GM11168 (cell line): ENCODE data around the gene ANTXR1.

ENCODE experiments used
- in situ Hi-C: fragments of 300-500 bp; cut with MboI; formaldehyde crosslinking; loops from one replicate; pipeline ENCODE4 v1.12.0; 2022; ENCODE audit warnings: low sequenced_read_pairs; ENCODE audit not compliant: unreplicated experiment

The ANTXR1 gene

DNA sequence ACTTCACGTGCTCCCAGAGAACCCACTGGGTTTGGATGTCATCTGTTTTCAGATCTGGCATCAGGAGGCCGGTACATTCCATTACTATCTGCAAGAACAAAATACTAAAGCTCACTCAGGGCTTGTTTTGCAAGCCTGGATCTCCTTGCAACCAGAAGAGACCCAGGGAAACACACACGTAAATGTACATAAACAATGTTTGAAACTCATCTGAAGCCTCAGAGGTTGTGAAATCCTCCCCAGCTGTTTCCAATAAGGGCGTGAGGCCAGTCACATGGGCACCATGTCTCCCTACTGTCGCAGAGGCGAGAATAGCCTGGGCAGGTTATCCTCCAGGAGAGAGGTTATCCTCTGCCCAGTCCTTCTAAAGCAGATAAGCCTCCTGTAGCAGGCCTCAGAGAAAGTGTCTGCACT lies 187.1 kb downstream of the ANTXR1 start:
- in situ Hi-C loops, result no loop called here

DNA sequence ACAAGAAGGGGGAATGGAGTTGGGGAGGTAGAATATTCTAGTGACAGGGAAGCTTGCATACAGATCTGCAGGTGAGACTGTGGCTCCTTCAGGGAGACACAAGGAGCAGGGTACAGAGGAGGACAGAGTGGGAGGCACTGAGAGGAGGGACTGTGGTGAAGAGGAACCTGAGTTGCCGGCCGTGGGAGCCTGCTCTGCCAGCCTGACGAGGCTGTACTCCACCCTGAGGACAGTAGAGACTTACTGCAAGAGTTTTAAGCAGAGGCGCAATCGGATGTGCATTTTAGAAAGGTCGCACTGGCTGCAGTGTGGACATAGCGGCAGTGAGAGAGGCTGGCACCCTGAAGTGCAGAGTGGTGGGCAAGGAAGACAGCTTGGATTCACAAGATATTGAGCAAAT lies 188.3 kb downstream of the ANTXR1 start:
- in situ Hi-C loops, result no loop called here

DNA sequence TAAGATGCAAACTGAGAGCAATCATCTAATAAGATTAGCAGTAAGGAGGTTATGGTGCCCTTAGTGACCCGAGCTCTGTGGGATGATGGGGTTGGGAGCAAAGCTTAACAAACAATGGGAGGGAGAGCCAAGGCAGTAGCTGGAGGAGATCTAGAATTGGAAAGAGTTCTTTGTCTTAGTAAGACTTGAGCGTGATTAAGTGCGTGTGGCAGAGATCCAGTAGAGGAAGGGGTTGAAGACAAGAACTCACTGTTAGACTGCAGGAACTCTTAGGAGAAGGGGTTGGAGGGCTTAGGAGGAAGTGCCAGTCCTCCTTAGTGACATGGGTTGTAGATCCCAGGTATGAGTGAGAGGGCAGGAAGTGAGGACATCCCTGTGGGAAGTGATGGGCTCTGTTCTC lies 189.3 kb downstream of the ANTXR1 start:
- in situ Hi-C loops, result no loop called here

DNA sequence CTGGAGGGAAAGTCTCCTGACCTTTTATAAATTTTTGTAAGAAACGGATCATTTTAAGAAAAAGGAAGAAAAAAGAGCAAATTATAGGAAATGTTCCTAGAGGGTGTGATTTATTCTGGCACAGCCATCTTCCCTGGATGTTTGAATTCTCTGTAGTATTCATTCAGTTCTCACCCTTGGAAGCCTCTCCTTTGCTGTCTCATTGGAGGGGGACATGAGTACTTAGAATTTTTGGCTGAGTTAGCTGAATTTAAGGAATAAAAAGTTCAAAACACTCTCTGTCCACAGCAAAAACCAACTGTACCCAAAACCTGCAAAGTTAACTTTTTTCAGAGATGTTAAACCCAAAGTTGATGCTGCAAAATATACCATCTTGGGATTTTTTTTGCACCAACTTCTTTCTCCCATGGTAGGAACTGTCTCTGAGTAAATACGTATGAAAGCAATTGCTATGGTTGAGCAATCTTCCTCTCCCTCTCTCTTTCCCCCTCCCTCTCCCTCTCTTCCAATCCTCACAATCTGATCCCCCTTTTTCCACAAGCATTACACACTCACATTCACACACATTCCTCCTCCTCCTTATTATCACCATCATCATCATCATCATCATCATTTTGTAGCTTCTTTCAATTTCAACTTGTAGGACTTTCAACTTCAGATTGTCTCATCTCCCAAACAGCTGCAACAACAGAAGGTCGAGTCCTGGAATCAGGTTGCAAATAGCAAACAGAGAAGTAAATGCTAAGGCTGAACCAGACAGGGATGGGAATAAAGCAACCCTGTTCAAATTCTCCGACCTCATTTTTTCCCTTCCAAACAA lies 190.4 kb downstream of the ANTXR1 start:
- in situ Hi-C loops, result no loop called here

DNA sequence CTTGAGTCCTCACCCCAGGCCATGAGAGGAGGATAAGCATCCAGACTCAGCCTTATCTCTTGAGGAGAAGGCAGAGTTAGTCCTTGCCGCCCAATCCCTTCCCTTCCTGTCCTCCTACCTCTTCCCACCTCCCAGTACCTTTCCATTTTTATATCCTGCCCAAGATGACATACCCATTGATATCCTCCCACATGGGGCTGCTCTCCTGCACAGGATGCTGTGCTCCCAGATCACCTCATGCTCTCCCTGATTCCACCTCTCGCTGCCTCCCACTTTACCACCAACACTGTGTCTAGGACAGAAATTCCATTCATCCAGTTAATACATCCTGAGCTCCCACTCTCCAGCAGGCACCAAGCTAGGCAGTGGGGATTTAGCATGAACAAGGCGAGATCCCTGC lies 191.7 kb downstream of the ANTXR1 start:
- in situ Hi-C loops, result no loop called here

DNA sequence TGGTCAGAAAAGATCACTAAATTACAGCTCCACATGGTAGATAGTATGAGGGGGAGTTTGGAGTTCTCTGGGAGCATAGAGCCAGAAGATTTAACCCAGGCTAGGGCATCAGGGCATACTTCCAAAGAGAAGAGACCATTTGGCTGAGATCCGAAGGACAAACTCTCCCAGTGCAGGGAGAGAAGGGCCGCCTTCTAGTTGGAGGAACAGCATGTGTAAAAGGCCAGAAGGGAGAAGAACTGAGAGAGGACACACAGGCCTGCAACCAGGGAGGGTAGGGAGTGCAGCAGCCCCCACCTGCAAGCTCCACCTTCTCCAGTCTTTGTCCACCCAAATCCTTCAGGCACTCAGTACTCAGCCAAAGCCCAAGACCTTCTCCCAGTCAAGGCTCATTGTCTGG lies 192.1 kb downstream of the ANTXR1 start:
- in situ Hi-C loops, result no loop called here

DNA sequence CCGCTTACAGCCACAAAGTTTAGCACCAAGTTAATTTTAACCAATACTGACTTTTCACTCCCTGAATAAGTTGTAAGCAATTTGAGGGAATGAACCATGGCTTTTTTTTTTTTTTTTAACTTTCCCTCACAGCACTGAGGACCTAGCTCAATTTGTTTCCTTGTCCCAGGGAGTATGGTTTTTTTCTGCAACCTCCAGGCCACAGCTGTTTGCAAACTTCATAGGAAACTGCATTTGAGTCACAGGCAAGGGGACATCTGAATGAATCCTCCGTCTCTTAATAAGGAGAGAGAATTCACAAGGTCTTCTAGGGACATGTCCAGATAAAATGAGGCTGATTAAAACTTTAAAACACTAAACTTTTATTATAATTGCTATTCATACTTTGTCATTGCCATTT lies 192.5 kb downstream of the ANTXR1 start:
- in situ Hi-C loops, result no loop called here

DNA sequence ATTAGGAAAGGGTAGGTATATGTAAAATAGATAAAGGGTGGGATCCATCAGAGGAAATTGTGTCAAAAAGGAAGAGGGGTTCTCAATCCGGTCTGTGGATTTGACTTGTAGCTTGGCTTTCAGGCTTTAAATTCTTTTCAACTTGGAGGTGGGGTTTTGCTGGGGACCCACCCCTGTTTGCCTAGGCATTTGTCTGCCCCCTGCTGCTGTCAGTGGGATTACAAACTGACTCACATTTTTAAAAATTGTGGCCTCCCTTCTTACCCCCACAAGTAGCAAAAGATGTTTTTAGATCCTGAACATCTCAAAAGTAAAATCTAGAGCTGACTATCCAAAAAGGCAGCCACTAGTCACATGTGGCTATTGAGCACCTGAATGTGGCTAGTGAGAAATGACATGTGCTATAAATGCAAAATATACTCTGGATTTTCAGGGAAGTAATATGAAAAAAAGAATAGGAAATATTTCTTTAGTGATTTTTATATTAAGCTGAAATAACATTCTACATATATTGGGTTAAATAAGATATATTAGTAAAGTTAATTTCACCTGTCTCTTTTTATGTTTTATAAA lies 195.1 kb downstream of the ANTXR1 start:
- in situ Hi-C loops, result no loop called here

DNA sequence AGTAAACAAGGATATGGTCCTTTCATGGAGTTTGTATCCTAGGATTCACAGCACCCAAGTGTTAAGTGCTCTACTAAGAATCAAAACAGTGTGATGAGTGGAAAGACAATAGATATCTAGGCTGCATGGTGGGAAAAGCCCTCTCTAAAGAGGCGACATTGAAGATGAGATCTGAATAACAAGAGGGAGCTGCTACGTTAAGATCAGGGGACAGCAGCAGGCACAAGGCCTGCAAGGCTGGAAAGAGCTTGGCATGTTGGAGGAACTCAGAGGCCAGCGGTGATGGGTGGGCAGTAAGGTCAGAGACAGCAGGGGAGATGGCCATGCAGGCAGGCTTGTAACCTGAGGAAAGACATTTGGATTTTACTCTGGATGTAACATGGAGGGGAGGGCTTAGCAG lies 196.5 kb downstream of the ANTXR1 start:
- in situ Hi-C loops, result no loop called here

DNA sequence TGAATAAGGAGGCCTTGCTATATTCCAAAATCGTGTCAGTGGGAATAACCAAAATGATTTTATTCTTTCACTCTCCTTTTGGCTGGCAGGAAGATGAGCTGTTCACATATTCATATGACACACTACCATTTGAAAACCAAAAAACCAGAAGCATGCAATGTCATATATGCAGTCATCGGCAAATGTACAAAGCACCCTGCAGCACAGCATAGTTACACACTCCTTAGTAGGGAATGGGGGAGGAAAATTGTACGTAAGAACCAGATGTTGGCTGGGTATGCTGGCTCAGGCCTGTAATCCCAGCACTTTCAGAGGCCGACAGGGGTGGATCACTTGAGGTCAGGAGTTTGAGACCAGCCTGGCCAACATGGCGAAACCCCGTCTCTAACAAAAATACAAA lies 197.4 kb downstream of the ANTXR1 start:
- in situ Hi-C loops, result no loop called here

DNA sequence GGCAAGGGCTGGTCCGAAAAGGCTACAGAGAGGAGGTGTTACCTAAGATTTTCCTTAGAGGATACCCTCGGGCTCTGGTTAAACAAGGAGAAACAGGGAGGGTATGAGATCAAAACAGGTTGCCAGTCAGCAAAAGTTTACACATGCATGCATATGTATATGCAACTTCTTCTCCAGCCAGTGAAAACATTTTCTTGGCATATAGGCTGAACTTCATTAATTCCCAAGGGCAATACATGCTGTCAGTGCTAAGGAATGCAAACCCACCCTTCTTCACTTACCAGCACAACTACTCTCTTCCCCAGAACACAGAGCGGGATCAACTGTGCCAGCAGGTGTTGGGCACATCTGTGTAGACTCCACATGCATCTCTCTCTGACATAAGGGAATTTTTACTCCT lies 198.1 kb downstream of the ANTXR1 start:
- in situ Hi-C loops, result no loop called here

DNA sequence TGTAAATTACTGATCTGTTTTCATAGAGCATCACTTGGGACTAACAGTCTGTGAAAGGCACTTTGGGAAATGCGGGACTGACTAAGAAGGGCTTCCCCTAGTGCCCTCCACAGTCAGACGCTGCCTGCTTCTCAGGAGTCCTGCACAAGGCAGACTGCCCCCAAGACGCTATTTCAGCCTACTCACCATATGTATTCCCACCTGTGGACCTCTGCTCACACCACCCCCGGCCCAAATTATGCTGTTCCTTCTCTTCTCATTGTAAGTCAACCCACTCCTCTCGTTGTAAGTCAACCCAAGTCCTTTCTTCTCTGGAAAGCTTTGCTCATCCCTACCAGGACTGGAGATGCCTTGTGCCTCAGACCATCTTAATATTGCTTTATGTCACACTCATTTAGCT lies 198.7 kb downstream of the ANTXR1 start:
- in situ Hi-C loops, result no loop called here

DNA sequence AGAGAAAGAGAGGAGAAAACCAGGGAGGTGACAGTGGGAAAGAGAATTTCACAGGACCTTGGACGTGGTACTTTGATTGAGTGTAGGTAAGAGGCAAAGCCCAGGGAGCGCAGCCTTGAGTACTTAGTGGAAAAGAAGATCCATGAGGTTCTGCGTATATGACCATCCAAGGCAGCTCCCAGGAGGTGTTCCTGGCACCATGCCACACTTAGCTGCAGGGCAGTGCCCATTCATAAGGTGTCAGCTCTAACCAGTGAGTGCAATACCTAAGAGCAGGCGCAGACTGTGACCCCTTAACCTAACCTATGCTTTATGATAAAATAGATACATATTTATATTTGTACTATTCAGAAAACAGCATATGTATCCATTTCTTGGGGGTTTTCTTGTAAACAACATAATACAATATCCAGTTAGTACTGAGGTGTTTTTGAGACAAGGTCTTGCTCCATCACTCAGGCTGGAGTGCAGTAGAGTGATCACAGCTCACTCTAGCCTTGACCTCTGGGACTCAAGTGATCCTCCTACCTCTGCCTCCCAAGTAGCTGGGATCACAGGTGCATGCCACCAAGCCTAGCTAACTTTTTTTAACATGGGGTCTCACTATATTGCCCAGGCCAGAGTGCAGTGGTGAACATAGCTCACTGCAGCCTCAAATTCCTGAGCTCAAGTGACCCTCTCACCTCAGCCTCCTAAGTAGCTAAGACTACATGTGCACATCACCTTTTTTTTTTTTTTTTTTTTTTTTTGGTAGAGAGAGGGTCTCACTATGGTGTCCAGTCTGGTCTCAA lies 199.5 kb downstream of the ANTXR1 start:
- in situ Hi-C loops, result no loop called here

DNA sequence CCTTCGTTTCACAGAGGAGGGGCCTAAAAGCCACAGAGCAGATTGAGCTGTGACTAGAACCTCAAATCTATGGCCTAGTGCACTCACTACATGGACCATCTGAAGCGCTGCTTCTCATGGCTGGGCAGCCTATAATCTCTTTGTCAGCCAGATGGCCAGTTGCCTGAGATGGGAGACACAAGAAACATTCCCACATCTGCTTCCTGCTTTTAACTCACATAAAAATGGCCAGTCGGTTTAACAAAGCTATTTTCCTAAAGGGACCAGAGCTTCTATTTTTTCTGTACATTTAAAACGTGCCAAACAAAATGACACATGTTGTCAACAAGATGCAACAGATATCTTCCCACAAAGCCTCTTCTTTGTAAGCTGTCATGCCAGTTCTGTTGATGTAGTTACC lies 200.2 kb downstream of the ANTXR1 start:
- in situ Hi-C loops, result no loop called here

DNA sequence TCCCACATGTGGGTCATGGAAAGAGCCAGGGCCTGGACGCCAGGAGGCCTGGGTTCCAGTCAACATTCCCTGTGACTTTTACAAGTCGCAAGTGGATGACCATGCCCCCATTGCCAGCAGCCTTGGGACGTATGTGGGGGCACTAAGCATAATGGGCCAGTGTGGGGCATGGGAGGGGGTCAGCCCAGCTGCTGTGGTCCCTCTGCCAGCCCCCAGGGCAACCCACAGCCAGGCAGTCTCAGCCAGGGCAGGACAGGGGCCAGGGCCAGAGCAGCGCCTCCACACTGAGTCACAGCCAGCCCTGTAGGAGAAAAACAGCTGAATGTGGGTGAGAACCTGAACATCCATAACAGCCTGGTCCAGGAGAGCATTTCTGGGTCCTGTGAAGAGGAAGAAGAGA lies 200.8 kb downstream of the ANTXR1 start:
- in situ Hi-C loops, result no loop called here

DNA sequence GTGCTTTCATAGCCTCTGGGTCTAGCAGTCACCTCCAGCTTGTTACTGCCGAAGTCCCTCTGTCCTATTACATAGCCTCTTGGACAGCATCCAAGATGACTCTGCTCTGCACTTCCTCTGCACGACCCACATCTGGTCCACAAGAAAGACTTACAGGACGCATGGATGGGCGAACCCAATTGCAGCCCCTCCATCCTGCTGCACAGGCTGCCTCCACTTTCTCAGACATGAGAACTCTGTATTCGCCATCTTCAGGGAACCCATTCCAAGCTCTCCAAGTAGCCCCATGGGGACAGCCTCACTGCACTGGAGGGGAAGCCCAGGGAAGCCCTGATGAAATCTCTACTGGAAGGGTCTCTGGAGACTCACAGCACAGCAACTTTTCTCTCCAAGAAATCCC lies 201.9 kb downstream of the ANTXR1 start:
- in situ Hi-C loops, result no loop called here

DNA sequence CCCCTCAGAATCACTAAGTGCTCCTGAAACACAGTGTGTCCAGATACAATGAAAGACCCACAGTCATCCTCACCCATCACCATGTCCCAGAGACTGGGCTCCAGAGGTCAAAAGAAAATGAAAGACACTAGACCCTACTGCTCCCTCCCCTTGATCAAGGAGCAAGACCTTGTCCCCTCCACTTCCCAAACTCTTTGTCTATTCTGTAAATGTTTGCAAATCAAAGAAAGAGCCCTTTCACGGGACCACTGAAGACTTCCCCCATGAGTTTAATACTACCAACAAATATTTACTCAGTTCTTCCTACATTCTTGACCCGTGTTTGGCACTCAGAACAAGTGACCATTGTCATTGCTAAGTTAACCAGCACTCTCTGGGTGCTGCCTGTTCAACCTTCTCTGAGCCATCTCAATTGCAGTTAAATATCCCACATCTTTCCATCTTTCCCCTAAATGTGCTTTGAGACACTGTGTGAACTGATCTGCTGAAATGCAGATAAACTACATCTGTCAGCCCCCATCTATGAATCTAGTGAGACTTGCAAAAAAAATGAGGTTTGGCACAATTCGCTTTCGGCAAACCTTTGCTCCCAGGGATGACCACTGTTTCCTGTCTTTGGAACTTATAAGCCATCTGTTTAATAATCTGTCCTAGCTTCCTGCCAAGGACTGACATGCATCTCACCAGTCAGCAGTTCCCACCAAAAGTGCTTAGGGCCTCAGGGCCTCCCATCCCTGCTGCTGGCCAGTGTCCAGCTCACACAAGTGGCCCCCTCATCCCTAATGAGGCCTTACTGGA lies 203.8 kb downstream of the ANTXR1 start:
- in situ Hi-C loops, result no loop called here

DNA sequence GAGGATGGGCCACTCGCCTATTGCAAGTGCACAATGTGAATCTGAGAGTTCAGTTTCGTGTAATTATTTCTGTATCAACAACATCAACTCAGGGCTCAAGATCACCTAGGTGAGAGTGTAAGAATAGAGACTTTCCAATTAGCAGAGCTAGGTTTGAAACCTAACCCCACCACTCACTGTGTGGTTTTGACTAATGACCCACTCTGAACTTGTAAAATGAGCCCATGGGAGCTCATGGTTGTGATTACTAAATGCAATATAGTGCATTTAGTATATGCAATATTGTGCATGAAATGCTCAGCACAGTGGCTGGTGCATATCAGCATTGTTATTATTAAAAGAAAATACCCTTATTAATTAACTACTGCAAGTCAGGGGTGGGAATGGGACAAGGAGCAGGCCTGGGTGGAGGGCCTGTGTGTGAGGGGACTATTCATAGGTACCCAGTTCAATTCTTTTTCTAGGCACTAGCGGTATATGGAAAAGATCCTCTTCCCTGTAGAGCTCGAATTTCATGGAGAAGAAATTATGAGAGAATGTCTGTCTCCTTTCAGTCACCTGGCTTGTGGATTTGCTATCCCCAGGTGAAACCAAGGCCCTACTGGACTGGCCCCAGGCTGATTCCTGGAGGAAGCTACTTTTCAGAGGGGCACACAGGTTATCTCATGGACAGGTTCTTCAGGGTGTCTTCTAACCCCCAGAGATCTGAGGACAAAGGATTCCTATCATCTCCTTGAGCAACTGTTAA lies 204.5 kb downstream of the ANTXR1 start:
- in situ Hi-C loops, result no loop called here

DNA sequence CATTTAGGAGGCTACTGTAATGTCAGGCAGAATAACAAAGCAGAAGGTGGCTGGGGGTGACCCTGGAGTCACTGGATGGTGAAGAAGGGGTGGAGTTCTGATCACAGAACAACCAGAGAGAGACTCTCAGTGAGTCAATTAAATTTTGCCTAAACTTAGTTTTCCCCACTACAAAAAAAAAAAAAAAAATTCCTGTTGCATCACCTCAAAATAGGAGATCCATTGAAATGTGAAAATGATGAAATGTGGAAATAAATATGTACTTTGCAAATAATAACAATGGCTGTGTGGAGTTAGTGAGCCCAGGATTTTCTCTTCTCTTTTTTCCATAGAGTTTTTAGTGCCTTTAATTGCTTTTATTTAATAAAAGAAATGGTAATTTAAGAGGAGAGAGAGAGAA lies 208.5 kb downstream of the ANTXR1 start:
- in situ Hi-C loops, result no loop called here
